GM21723 (cell line): ENCODE measurements around the gene ZNF627.
"Not testable (repeated sequence)": the region's sequence is repeated elsewhere in the genome, so short reads cannot be mapped to it uniquely, and the experiment has no call there.

Experiments
- ATAC-seq: cut with Tn5 transposase; IDR thresholded peaks from one replicate; pipeline ENCODE4 v1.9.1; 2021; ENCODE audit warnings: mild to moderate bottlenecking, moderate library complexity; ENCODE audit not compliant: unreplicated experiment

The ZNF627 gene

GRCh38 chr19:11573763-11574162, 23.5 kb upstream of the ZNF627 start:
- ATAC-seq, result not testable (repeated sequence)

GRCh38 chr19:11574689-11575088, 22.6 kb upstream of the ZNF627 start:
- ATAC-seq, result no peak

GRCh38 chr19:11576227-11576626, 21.1 kb upstream of the ZNF627 start:
- no peak for ATAC-seq

DNA sequence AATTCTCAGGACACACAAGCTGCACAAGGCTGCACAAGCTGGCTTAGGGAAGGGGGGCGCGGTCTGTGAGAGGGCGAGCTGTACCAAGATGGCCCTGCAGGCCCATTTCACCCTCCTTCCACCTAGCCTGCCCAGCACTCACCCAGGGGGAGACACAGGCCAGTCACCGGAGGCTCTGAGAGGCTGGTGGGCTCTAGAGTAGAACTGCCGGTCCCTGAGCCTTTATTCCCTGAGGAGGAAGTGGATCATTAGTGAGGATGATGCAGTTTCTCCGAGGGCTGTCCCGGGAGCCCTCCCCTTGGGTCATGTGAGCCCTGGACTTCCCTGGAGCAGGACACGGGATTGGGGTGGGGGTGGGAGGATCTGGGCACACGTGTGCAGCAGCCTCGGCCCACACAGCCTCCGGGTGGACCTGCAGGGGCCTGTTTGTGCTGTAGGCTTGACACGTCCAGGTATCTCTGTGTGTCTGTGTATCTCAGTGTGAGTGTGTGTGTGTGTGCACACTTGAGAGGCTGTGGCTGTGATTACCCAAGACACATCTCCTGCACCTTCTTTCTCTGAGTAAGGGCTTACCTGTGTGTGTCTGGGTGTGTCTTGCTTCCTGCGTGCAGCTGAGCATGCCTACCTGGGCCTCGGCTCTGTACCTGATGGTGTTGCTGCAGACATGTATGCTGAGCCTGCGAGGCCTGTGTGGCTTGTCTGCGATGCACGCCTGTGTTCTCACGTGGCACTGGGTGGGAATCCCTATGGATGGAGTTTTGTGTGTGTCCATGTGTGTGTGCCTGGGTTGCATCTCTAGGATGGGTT, 19.6 kb upstream of the ZNF627 start, which contains the start of gene ACP5:
Gene ACP5, minus strand, starts transcription at position 195 of the 807 bp plus-strand sequence. CDS start 328 bp downstream, outside the sequence.
- ATAC-seq, result no peak

DNA sequence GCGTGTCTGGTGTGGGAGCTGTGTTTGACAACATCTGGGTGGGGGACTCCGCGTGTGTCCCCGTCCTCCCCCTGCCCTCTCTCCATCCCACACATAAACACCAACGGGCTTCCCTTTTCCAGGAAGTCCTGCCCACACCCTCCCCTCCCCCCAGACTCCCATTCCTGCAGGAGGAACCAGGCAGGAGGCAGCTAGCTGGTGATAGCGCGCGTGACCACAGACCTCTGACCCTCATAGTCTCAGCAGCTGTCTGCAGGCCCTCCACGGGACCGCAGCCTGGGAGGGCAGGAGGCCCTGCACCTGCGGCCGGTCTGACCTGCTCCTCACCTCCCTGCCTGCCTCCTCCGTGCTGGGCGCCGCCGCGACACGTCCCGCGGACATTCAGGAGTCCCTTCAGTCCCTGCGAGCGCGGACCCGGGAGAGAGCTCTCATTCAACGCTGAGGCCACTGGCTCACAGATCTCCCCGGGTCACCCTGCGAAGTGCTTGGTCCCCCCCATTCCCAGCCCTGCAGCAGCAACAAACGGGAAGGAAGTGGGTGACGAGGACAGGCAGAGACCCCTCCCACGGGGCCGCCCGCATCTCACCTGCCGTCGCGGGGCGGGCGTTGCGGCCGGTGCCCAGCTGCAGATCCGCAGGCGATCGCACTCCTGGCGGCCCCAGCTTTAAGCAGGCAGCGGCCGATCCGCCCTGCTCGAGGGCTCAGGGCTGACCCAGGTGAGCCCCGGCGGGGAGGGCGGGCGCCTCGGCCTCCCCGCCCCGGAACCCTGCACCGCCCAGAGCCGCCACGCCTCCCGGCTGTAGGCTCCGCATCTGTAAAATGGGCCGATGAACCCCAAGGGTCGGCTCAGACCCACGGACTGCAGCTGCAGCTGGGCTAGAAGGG, 18.8 kb upstream of the ZNF627 start:
- ATAC-seq, result no peak

DNA sequence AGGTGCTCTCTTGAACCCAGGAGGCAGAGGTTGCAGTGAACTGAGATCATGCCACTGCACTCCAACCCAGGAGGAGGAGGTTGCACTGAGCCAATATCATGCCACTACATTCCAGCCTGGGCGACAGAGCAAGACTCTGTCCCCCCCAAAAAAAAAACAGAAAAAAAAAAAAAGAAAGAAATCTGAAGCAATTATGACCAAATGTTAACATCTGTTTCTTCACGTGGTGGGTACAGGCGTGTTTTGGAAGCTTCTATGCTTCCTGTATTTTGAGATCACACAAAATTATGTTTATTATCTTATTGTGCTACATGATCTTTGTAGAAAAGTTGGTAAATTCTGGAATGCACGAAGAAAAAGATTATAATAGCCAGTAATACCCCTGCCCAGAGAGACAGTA, 17.2 kb upstream of the ZNF627 start:
- ATAC-seq, result no peak

GRCh38 chr19:11581740-11582139, 15.5 kb upstream of the ZNF627 start:
- ATAC-seq, result peak; percentile 69

GRCh38 chr19:11586331-11586730, 11.0 kb upstream of the ZNF627 start:
- ATAC-seq, result no peak

DNA sequence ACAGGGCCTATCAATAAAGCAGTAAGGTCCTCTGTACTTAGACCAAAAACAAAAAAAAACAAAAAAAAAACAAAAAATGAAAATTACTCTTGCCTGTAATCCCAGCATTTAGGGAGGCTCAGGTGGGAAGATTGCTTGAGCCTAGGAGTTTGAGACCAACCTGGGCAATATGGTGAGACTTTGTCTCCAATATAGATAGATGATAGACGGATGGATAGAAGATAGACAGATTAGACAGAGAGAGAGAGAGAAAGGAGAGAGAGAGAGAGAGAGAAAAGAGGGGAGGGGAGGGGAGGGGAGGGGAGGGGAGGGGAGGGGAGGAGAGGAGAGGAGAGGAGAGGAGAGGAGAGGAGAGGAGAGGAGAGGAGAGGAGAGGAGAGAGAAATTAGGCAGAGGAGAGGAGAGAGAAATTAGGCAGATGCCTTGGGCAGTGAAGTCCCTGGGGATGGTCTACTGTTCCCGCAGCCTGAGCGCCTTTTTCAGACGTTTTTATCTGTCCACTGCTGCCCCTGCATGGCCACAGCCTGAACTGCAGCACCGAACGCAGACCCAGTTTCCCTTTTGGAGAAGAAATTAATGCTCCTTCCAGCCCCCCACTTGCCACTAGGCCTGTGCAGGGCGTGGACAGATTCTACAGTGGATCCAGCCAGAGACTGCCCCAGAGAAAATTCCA, 9.8 kb upstream of the ZNF627 start:
- ATAC-seq, result no peak

- ATAC-seq, result no peak
Observed at GRCh38 chr19:11587975-11588631, 9.2 kb upstream of the ZNF627 start.

- no peak for ATAC-seq
Observed at GRCh38 chr19:11594084-11594483, 3.2 kb upstream of the ZNF627 start.

DNA sequence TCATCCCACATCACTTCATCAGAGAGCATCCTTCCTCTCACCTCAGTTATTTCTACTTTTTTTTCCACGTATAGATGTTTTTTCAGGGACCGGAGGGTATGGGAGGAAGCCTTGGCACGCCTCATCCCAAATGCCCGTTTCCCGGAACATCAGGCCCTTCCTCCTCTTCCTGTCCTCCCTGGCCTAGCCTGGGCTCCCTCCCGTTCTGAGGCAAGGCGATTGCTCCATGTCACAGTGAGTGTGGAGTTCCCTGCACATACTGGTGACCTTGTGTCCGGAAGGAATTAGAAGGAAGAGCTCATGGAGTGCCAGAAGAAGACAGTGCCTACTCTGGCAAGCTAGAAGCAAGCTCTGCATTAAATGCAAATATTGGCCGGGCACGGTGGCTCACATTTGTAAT, 1.1 kb upstream of the ZNF627 start:
- ATAC-seq, result no peak

- ATAC-seq, result no peak
Observed at GRCh38 chr19:11598103-11598483, 810 bp downstream of the ZNF627 start.

DNA sequence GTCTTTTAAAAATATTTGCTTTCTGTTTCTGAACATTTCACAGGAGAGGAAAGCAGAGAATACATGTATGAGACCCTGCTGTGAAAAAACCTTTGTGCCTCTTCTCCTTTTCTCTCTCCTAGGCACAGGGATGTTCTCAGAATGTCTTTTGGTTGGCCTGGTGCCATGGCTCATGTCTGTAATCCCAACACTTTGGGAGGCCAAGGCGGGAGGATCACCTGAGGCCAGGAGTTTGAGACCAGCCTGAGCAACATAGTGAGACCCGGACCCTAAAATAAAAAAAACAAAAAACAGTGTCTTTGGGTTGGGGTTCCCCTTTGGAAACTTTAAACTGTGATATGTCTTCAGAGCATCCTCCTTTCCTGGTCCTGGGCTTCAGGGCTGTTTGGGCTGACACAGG, 1.5 kb downstream of the ZNF627 start:
- ATAC-seq, result no peak

DNA sequence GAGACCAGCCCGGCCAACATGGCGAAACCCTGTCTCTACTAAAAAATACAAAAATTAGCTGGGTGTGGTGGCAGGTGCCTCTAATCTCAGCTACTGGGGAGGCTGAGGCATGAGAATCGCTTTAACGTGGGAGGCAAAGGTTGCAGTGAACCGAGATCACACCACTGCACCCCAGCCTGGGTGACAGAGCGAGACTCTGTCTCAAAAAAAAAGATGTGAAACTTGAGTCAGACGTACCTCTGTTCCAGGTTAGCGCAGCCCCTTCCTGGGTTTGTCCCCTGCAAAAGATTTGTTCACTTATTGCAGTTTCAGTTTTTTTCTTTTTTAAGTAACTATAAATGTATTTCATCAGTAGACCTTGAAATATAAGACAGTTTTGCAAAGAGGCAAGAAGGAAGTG, 2.4 kb downstream of the ZNF627 start:
- not testable (repeated sequence) for ATAC-seq

DNA sequence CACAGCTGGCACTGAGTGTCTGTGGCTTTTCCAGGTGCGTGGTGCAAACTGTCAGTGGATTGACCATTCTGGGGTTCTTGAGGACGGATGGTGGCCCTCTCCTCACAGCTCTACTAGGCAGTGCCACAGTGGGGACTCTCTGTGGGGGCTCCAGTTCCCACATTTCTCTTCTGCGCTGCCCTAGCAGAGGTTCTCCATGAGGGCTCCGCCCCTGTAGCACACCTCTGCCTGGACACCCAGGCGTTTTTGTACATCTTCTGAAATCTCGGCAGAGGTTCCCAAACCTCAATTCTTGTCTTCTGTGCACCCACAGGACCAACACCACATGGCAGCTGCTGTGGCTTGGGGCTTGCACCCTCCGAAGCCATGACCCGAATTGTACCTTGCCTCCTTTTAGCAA, 9.2 kb downstream of the ZNF627 start:
- no peak for ATAC-seq

GRCh38 chr19:11611730-11612129, 14.4 kb downstream of the ZNF627 start:
- no peak for ATAC-seq

GRCh38 chr19:11612816-11613511, 15.7 kb downstream of the ZNF627 start:
- no peak for ATAC-seq

DNA sequence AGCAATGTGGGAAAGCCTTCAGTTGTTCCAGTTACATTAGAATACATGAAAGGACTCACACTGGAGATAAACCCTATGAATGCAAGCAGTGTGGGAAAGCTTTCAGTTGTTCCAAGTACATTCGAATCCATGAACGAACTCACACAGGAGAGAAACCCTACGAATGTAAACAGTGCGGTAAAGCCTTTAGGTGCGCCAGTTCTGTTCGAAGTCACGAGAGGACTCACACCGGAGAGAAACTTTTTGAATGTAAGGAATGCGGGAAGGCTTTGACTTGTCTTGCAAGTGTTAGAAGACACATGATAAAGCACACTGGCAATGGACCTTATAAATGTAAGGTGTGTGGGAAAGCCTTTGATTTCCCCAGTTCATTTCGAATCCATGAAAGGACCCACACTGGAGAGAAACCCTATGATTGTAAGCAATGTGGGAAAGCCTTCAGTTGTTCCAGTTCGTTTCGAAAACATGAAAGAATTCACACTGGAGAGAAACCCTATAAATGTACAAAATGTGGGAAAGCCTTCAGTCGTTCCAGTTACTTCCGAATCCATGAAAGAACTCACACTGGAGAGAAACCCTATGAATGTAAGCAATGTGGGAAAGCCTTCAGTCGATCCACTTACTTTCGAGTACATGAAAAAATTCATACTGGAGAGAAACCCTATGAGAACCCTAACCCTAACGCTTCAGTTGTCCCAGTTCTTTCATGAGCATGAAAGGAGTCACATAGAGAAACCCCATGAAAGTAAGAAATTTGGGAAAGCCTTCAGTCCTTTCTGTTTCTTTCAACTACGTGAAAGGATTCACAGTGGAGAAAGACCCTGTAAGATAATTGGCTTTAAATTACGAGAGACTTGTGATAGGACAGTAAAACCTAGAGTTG, 20.1 kb downstream of the ZNF627 start:
- ATAC-seq, result no peak
